GM12878 (cell line): ENCODE results near the gene PIP4K2B. TPM values are rescaled to one million over a fixed set of nuclear protein-coding genes. Genes with fewer than 3 reads are reported as not detected.
A peak's percentile ranks its signal among the peaks of the same experiment; 100 is the strongest.

ENCODE experiments used
- IKZF2 ChIP-seq, 2 experiments: fragments of 450-650 bp; IDR thresholded peaks; 2 replicates each; pipeline ENCODE4 v1.6.1; 2017; ENCODE audit warnings: mild to moderate bottlenecking in 2 of 2, moderate library complexity in 2 of 2
- KDM1A ChIP-seq: fragments of 200-600 bp; sonication (generic); IDR thresholded peaks from 2 replicates; pipeline ENCODE4 v1.6.1; 2016; ENCODE audit warnings: borderline replicate concordance
- MEF2A ChIP-seq: IDR thresholded peaks from 2 replicates; pipeline ENCODE4 v1.6.1; 2011; ENCODE audit warnings: low read depth, mild to moderate bottlenecking, low read length, moderate library complexity; ENCODE audit not compliant: insufficient read depth
- MXI1 ChIP-seq: fragments of 150-350 bp; IDR thresholded peaks from 2 replicates; pipeline ENCODE4 v1.6.1; 2011; ENCODE audit warnings: low read depth, mild to moderate bottlenecking, inconsistent platforms, low read length, improper control_type of control experiment
- NFIC ChIP-seq: IDR thresholded peaks from 2 replicates; pipeline ENCODE4 v1.6.1; 2012; ENCODE audit warnings: low read depth, mild to moderate bottlenecking, inconsistent platforms, low read length, moderate library complexity
- NFYA ChIP-seq: IDR thresholded peaks from 2 replicates; pipeline ENCODE4 v1.6.1; 2011; ENCODE audit warnings: low read depth, mild to moderate bottlenecking, low read length, improper control_type of control experiment, borderline replicate concordance
- NR2C2 ChIP-seq: IDR thresholded peaks from 2 replicates; pipeline ENCODE4 v1.6.1; 2011; ENCODE audit warnings: borderline replicate concordance, low read depth; ENCODE audit not compliant: control insufficient read depth, insufficient read length
- NRF1 ChIP-seq: conservative IDR thresholded peaks from 2 replicates; pipeline ENCODE4 v1.6.1; 2011; ENCODE audit warnings: mild to moderate bottlenecking, low read depth, low read length, improper control_type of control experiment
- PAX8 ChIP-seq: fragments of 450-650 bp; IDR thresholded peaks from 2 replicates; pipeline ENCODE4 v1.6.1; 2017; ENCODE audit warnings: mild to moderate bottlenecking, moderate library complexity
- POLR2A ChIP-seq: IDR thresholded peaks from 2 replicates; pipeline ENCODE4 v1.6.1; 2011; ENCODE audit warnings: low read depth, mild to moderate bottlenecking, low read length
- POU2F2 ChIP-seq: IDR thresholded peaks from 3 replicates; pipeline ENCODE4 v1.6.1; 2011; ENCODE audit warnings: low read depth, mild to moderate bottlenecking, low read length, borderline replicate concordance
- RAD21 ChIP-seq: IDR thresholded peaks from 2 replicates; pipeline ENCODE4 v1.6.1; 2011; ENCODE audit warnings: mild to moderate bottlenecking, low read depth, low read length, moderate library complexity; ENCODE audit not compliant: insufficient read depth
- RELA ChIP-seq: fragments of 450-650 bp; IDR thresholded peaks from 2 replicates; pipeline ENCODE4 v1.8.0; 2014; ENCODE audit warnings: borderline replicate concordance; ENCODE audit not compliant: partially characterized antibody
- SUZ12 ChIP-seq: fragments of 200-600 bp; sonication (generic); IDR thresholded peaks from one replicate; pipeline ENCODE4 v1.6.1; 2018; ENCODE audit warnings: antibody characterized with exemption, mild to moderate bottlenecking; ENCODE audit not compliant: unreplicated experiment
- TCF12 ChIP-seq: IDR thresholded peaks from 2 replicates; pipeline ENCODE4 v1.6.1; 2011; ENCODE audit warnings: low read depth, mild to moderate bottlenecking, low read length
- WRNIP1 ChIP-seq: IDR thresholded peaks from 2 replicates; pipeline ENCODE4 v1.6.1; 2011; ENCODE audit warnings: low read depth, low read length, improper control_type of control experiment, borderline replicate concordance
- ZNF274 ChIP-seq: IDR thresholded peaks from one replicate; pipeline ENCODE4 v1.8.0; 2011; ENCODE audit not compliant: insufficient read length, insufficient read depth
- polyA plus RNA-seq, 11 experiments: library from polyadenylated mRNA; depleted of rRNA in 4 of 11; unstranded in 6 of 11; stranded (reverse) in 5 of 11; fragments of >200 nt; fragmentation: Nextera tagmentation in 4 of 11; fragmentation: Illumina TruSeq in 1 of 11; extraction: Ambion mirVana in 4 of 11; extraction: Trizol in 1 of 11; gene quantifications; 1 replicate in 1 of 11; 2 replicates in 10 of 11; pipeline versions ENCODE4 v1.2.1 to v1.2.3, GENCODE V29; 2011 to 2016; ENCODE audit warnings: inconsistent platforms in 2 of 11, missing spikeins in 2 of 11, low read depth in 1 of 11
- total RNA-seq, 4 experiments: library from RNA; depleted of rRNA in 3 of 4; stranded (reverse); fragments of >200 nt in 3 of 4; fragmentation: Illumina TruSeq in 1 of 4; extraction: Trizol in 1 of 4; gene quantifications; 2 replicates each; pipeline versions ENCODE4 v1.2.1 to v1.2.3, GENCODE V29; 2013 to 2021
- TF ChIP-seq, protein P1 (sequence below): fragments of 450-650 bp; IDR thresholded peaks from 2 replicates; pipeline ENCODE4 v1.6.1; 2018; ENCODE audit warnings: borderline replicate concordance, mild to moderate bottlenecking; ENCODE audit not compliant: partially characterized antibody
- TF ChIP-seq, protein P2 (sequence below): fragments of 450-650 bp; formaldehyde crosslinking; IDR thresholded peaks from 2 replicates; pipeline ENCODE4 v1.5.0; 2022; ENCODE audit warnings: mild to moderate bottlenecking, missing genetic modification characterization
- TF ChIP-seq, protein P3 (sequence below): fragments of 450-650 bp; IDR thresholded peaks from 2 replicates; pipeline ENCODE4 v1.6.1; 2017; ENCODE audit warnings: antibody characterized with exemption, mild to moderate bottlenecking, moderate library complexity
- TF ChIP-seq, protein P4 (sequence below): fragments of 450-650 bp; IDR thresholded peaks from 2 replicates; pipeline ENCODE4 v1.6.1; 2017; ENCODE audit warnings: mild to moderate bottlenecking

PIP4K2B gene
- total and polyA plus RNA-seq, 10 of the 15 experiments (the other 5 are each of a cell fraction or from before 2014, with no cell fraction given): 3.8 to 30.3 (median 18.2) TPM

DNA sequence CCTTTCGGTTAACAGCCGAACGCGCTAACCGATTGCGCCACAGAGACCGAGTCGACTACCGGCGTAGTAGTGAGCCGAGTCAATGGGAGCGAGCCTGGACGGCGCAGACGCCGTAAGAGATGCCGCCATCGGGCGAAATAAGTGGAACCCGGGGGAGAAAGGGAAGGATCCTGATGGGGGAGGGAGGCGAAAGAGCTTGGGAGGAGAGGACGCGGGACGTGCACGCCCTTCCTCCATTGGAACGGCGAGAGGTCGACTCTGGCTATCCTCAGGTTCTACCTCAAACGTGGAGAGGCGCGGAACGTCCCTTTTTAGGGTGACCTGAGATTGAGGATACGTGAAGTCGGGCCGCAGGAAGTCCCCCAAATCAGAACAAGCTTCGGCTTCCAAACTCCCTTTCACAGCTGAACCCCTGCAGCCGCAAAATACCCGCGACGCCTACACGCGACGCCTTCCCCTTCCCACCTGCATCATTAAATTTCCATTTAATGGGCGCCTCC is 47.5 kb downstream of the PIP4K2B start (continued):
- TF ChIP-seq NRF1 (no peak), ZNF274 (no peak), POLR2A (no peak), TCF12 (0 out of 2 replicates have a peak, but pooled peaks have one; percentile 10), KDM1A (no peak), RELA (peak; percentile 52), IKZF2 (IDR thresholded peaks at IDR 0.05) (peak in 1 of 2 experiments; percentile 60; a peak in 3 of 4 replicates), SUZ12 (no peak), WRNIP1 (no peak), NFYA (no peak), POU2F2 (no peak), PAX8 (no peak), NFIC (0 out of 2 replicates have a peak, but pooled peaks have one; percentile 50), RAD21 (no peak), MXI1 (no peak), MEF2A (no peak), NR2C2 (no peak)
- TF ChIP-seq, protein P1, sequence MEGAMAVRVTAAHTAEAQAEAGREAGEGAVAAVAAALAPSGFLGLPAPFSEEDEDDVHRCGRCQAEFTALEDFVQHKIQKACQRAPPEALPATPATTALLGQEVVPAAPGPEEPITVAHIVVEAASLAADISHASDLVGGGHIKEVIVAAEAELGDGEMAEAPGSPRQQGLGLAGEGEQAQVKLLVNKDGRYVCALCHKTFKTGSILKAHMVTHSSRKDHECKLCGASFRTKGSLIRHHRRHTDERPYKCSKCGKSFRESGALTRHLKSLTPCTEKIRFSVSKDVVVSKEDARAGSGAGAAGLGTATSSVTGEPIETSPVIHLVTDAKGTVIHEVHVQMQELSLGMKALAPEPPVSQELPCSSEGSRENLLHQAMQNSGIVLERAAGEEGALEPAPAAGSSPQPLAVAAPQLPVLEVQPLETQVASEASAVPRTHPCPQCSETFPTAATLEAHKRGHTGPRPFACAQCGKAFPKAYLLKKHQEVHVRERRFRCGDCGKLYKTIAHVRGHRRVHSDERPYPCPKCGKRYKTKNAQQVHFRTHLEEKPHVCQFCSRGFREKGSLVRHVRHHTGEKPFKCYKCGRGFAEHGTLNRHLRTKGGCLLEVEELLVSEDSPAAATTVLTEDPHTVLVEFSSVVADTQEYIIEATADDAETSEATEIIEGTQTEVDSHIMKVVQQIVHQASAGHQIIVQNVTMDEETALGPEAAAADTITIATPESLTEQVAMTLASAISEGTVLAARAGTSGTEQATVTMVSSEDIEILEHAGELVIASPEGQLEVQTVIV: no peak
- TF ChIP-seq, protein P2, sequence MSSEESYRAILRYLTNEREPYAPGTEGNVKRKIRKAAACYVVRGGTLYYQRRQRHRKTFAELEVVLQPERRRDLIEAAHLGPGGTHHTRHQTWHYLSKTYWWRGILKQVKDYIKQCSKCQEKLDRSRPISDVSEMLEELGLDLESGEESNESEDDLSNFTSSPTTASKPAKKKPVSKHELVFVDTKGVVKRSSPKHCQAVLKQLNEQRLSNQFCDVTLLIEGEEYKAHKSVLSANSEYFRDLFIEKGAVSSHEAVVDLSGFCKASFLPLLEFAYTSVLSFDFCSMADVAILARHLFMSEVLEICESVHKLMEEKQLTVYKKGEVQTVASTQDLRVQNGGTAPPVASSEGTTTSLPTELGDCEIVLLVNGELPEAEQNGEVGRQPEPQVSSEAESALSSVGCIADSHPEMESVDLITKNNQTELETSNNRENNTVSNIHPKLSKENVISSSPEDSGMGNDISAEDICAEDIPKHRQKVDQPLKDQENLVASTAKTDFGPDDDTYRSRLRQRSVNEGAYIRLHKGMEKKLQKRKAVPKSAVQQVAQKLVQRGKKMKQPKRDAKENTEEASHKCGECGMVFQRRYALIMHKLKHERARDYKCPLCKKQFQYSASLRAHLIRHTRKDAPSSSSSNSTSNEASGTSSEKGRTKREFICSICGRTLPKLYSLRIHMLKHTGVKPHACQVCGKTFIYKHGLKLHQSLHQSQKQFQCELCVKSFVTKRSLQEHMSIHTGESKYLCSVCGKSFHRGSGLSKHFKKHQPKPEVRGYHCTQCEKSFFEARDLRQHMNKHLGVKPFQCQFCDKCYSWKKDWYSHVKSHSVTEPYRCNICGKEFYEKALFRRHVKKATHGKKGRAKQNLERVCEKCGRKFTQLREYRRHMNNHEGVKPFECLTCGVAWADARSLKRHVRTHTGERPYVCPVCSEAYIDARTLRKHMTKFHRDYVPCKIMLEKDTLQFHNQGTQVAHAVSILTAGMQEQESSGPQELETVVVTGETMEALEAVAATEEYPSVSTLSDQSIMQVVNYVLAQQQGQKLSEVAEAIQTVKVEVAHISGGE: no peak
- TF ChIP-seq, protein P3, sequence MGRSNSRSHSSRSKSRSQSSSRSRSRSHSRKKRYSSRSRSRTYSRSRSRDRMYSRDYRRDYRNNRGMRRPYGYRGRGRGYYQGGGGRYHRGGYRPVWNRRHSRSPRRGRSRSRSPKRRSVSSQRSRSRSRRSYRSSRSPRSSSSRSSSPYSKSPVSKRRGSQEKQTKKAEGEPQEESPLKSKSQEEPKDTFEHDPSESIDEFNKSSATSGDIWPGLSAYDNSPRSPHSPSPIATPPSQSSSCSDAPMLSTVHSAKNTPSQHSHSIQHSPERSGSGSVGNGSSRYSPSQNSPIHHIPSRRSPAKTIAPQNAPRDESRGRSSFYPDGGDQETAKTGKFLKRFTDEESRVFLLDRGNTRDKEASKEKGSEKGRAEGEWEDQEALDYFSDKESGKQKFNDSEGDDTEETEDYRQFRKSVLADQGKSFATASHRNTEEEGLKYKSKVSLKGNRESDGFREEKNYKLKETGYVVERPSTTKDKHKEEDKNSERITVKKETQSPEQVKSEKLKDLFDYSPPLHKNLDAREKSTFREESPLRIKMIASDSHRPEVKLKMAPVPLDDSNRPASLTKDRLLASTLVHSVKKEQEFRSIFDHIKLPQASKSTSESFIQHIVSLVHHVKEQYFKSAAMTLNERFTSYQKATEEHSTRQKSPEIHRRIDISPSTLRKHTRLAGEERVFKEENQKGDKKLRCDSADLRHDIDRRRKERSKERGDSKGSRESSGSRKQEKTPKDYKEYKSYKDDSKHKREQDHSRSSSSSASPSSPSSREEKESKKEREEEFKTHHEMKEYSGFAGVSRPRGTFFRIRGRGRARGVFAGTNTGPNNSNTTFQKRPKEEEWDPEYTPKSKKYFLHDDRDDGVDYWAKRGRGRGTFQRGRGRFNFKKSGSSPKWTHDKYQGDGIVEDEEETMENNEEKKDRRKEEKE: no peak
- TF ChIP-seq, protein P4, sequence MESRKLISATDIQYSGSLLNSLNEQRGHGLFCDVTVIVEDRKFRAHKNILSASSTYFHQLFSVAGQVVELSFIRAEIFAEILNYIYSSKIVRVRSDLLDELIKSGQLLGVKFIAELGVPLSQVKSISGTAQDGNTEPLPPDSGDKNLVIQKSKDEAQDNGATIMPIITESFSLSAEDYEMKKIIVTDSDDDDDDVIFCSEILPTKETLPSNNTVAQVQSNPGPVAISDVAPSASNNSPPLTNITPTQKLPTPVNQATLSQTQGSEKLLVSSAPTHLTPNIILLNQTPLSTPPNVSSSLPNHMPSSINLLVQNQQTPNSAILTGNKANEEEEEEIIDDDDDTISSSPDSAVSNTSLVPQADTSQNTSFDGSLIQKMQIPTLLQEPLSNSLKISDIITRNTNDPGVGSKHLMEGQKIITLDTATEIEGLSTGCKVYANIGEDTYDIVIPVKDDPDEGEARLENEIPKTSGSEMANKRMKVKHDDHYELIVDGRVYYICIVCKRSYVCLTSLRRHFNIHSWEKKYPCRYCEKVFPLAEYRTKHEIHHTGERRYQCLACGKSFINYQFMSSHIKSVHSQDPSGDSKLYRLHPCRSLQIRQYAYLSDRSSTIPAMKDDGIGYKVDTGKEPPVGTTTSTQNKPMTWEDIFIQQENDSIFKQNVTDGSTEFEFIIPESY: no peak
